NCI-H2171 (cell line): Measurements from ENCODE around the gene FHIT.

ENCODE experiments used
- DNase-seq: peaks from one replicate; lab custom pipeline; 2025; lab: John Stamatoyannopoulos, UW

FHIT gene

GRCh38 chr3:60047426-60048200 lies 1203.6 kb downstream of the FHIT start:
- no peak for DNase-seq

GRCh38 chr3:60046210-60046609 lies 1205.0 kb downstream of the FHIT start:
- peak; percentile 3 for DNase-seq

GRCh38 chr3:60045686-60046085 lies 1205.6 kb downstream of the FHIT start:
- no peak for DNase-seq

- DNase-seq: no peak
These were observed 1214.4 kb downstream of the FHIT start for GRCh38 chr3:60036803-60037202.

- no peak for DNase-seq
These were observed 1217.3 kb downstream of the FHIT start for GRCh38 chr3:60033901-60034453.

- no peak for DNase-seq
These were observed 1220.3 kb downstream of the FHIT start for GRCh38 chr3:60030982-60031381.

- no peak for DNase-seq
These were observed 1223.0 kb downstream of the FHIT start for GRCh38 chr3:60028233-60028632.

- DNase-seq: no peak
These were observed 1223.9 kb downstream of the FHIT start for GRCh38 chr3:60027335-60027734.

GRCh38 chr3:60025096-60026050 lies 1225.9 kb downstream of the FHIT start:
- DNase-seq: no peak

GRCh38 chr3:60024400-60024799 lies 1226.9 kb downstream of the FHIT start:
- DNase-seq: no peak

GRCh38 chr3:60023189-60023588 lies 1228.1 kb downstream of the FHIT start:
- DNase-seq: no peak

GRCh38 chr3:60017631-60018030 lies 1233.6 kb downstream of the FHIT start:
- no peak for DNase-seq

GRCh38 chr3:60015032-60015705 lies 1236.1 kb downstream of the FHIT start:
- no peak for DNase-seq

- no peak for DNase-seq
These were observed 1238.0 kb downstream of the FHIT start for GRCh38 chr3:60013241-60013640.

GRCh38 chr3:60011218-60011617 lies 1240.0 kb downstream of the FHIT start:
- DNase-seq: no peak

- no peak for DNase-seq
These were observed 1240.5 kb downstream of the FHIT start for GRCh38 chr3:60010781-60011180.

- DNase-seq: no peak
These were observed 1241.2 kb downstream of the FHIT start for GRCh38 chr3:60009931-60010478.

- no peak for DNase-seq
These were observed 1249.9 kb downstream of the FHIT start for GRCh38 chr3:60001369-60001768.

- no peak for DNase-seq
These were observed 1250.7 kb downstream of the FHIT start for GRCh38 chr3:60000311-60001105.

GRCh38 chr3:59998058-59998457 lies 1253.2 kb downstream of the FHIT start:
- no peak for DNase-seq

- no peak for DNase-seq
These were observed 1253.7 kb downstream of the FHIT start for GRCh38 chr3:59997583-59997982.
